CD4-positive, alpha-beta T cell treated with Interleukin-2 at 100 ng/mL for 4 hours (primary cell): ENCODE data around the gene IFT74.

Source experiments
- DNase-seq: peaks from one replicate; pipeline ENCODE4 v3.0.0-alpha.2; 2020; ENCODE audit warnings: low spot score

Gene IFT74

GRCh38 chr9:26974927-26975326 lies 18.7 kb downstream of the IFT74 start:
- no peak for DNase-seq

GRCh38 chr9:26975728-26976707 lies 19.8 kb downstream of the IFT74 start:
- DNase-seq: peak; percentile 17

DNA sequence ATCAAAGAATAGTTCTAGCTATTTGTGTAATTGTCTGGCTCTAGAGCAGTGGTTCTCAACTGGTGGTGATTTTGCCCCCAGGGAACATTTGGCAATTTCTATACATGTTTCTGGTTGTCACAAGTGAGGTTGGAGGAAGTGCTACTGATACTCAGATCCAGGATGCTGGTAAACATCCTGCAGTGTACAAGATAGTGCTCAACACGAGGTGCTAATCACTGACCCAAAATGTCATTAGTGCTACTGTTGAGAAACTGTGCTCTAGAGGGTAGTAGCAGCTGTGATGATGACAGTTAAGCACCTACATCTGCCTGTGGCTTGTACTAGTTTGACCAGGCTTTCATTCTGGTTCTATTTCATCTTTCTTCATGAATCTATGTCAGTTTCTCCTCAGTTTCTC lies 27.1 kb downstream of the IFT74 start:
- DNase-seq: no peak

- no peak for DNase-seq
These were observed 39.6 kb downstream of the IFT74 start for GRCh38 chr9:26995810-26996209.

GRCh38 chr9:27003426-27004077 lies 47.3 kb downstream of the IFT74 start:
- DNase-seq: no peak

DNA sequence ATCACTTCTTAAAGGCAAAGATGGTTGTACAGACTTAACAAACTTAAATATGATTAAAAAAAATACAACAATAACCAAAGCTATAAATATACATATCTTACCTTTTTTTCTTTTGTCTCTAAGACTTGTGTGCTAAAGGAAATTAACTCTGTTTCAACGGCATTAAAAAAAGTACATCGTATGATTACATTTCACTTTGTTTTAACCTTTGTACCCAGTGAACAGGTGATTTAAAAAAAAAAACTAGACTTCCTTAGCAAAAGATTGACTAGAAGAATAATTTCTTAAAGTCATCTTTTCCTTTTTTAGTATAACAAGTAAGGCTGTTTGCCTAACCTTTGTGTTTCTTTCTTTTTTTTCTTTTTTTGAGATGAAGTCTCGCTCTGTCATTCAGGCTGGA lies 49.3 kb downstream of the IFT74 start, which contains the start of gene LRRC19:
Gene LRRC19 (minus strand): TSS at position 182 of the 400 bp plus-strand sequence. CDS start 5,978 bp downstream, outside the sequence.
- no peak for DNase-seq

DNA sequence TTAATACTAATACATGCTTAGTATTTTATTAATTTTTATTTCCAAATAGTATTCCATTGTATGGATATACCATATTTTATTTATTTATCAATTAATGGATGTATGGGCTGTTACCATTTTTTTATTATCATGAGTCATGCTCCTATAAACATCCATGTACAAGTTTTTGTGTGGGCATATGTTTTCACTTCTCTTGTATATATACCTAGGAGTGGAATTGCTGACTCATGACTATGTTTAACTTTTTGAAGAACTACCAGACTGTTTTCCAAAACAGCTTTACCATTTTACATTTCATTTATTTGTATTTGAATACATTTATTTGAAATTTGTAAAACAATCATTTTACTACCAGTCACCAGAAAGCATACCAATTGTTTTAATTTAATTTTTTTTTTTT lies 63.4 kb downstream of the IFT74 start:
- no peak for DNase-seq

DNA sequence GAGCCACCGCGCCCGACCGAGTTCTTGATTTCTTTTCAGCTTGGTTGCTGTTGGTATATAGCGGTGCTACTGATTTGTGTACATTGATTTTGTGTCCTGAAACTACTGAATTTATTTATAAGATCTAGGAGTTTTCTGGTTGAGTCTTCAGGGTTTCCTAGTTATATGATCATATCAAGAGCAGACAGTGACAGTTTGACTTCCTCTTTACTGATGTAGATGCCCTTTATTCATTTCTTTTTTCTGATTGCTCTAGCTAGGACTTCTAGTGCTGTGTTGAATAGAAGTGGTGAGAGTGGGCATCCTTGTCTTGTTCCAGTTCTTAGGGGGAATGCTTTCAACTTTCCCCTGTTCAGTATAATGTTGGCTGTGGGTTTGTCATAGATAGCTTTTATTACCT lies 66.7 kb downstream of the IFT74 start:
- no peak for DNase-seq

DNA sequence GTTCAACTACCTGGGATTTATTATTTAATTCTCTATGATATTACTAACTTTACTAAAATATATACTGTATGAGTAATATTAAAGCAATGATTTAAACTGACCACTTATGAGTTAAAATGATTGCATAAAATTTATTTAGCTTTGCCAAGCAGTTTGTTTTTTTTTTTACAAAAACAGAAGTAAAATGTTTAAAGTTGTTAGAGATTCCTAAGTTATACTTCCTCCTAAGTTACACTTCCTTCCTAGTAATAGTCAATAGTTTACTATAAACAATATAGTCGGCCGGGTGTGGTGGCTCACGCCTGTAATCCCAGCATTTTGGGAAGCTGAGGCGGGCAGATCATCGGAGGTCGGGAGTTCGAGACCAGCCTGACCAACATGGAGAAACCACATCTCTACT lies 73.0 kb downstream of the IFT74 start:
- DNase-seq: no peak

DNA sequence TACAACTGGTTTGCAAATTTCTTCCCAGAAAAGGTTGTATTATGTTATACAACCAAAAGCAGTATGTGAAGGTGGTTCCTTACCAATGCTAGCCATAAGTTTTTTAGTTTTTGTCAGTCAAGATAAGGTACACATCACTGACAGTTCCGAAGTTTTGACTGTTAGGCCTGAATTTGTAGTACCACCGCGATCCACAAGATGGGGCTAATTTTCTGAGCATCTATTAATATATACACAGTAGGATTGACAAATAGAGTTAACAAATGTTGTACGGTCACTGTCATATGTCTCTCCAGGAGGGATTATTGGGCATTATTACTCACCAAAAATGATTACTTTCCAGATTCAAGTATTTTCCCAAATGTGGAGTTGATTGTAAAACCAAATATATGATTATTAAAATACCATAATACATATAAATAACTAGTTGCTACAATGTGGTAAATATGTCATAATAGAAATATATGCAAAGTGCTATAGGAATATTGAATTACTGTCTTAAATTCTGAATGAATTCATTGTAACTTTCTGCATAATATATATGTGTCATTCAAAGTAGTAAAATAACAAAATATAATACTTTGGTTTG lies 77.7 kb downstream of the IFT74 start:
- peak; percentile 57 for DNase-seq

GRCh38 chr9:27037499-27037898 lies 81.3 kb downstream of the IFT74 start:
- no peak for DNase-seq

GRCh38 chr9:27041746-27042145 lies 85.5 kb downstream of the IFT74 start:
- no peak for DNase-seq

DNA sequence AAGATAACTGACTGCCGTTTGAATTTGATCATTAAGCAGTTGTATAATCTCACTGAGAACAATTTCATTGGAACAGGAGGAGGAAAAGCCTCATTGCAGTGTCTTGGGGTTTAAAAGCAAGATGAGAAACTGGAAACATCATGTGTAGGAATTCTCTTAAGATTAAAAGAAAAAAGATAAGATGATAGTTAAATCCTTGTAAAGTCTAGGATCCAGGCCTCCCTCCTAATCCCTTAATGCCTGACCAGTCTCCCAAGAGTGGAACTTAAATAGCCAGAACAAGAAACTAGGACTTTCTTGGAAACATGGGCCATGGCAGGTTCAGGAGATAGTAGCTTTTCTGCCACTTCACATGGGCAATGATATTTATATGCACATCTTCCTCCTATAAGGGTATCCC lies 86.3 kb downstream of the IFT74 start:
- DNase-seq: no peak

GRCh38 chr9:27043176-27043575 lies 87.0 kb downstream of the IFT74 start:
- no peak for DNase-seq

- DNase-seq: no peak
These were observed 90.9 kb downstream of the IFT74 start for GRCh38 chr9:27047136-27047535.

GRCh38 chr9:27053369-27054022 lies 97.3 kb downstream of the IFT74 start:
- no peak for DNase-seq

DNA sequence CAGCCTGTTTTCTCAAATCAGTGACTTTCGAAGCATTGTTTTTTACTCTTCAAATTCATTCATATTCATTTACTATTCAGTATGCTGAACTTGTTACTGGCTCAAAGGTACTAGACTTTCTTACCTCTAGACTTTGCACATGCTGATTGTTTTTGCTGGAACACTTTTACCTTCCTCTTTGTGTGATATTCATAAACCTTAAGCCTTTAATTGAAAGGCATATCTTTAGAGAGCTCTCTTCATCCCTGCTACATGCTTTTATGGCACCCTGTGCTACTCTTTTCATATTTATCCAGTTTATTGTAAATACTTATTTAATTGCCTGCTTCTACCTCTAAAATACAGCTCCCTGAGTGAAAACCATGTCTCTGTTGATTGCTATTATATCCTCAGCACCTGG lies 97.9 kb downstream of the IFT74 start:
- DNase-seq: no peak

- no peak for DNase-seq
These were observed 98.6 kb downstream of the IFT74 start for GRCh38 chr9:27054841-27055240.

DNA sequence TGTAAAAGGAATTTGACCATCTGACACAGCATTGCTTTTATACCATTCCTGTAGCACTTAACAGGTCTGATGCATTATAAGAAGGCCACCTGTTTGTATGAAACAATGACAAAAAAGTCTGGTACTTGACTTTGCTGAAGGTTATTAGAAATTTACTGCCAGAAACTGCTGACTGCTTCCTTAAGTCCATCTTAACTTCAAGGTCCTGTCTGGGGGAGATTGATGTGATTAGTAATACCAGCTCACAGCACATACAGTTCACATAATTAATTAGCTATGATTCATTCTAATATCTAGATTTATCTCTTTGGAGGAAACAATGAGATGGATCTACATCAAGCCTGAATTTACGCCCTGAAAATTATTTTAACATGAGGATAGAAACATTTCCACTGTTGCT lies 103.2 kb downstream of the IFT74 start:
- no peak for DNase-seq

GRCh38 chr9:27059907-27060306 lies 103.7 kb downstream of the IFT74 start:
- no peak for DNase-seq

- no peak for DNase-seq
These were observed 109.1 kb downstream of the IFT74 start for GRCh38 chr9:27065288-27065687.
